ENCODE measurements around the gene MRPL44. TPM values are rescaled to one million over a fixed set of nuclear protein-coding genes. Genes with fewer than 3 reads are reported as not detected.

Gene MRPL44
- total RNA-seq, 1 experiment from 2014 or later: 25.3 TPM

Other genes starting within 250 kb of the MRPL44 start
- 43.9 and 52.9 TPM in 2 replicates for gene AP1S3, start 119.9 kb upstream of the MRPL44 start, total RNA-seq (2014; rRNA removed; shearing (Covaris generic); ENCODE audit: low replicate concordance)
- gene WDFY1, start 12.1 kb upstream of the MRPL44 start, total RNA-seq (2014; rRNA removed; shearing (Covaris generic); ENCODE audit: low replicate concordance): 36.9 and 39.4 TPM in 2 replicates
- gene SERPINE2, start 81.8 kb downstream of the MRPL44 start, total RNA-seq (2014; rRNA removed; shearing (Covaris generic); ENCODE audit: low replicate concordance): 90.5 and 101 TPM in 2 replicates